Ovary (tissue), 3 donors: ENCODE measurements around the gene PALLD.

Experiments
- CTCF ChIP-seq, 3 donors: fragments of 450-650 bp in 2 of 3; fragments of 200-600 bp in 1 of 3; IDR thresholded peaks; one replicate each; pipeline versions ENCODE4 v1.5.1 to v1.8.0; 2016 to 2022; ENCODE audit warnings: antibody characterized with exemption in 3 of 3, mild to moderate bottlenecking in 1 of 3
- EP300 ChIP-seq: sonication (generic); formaldehyde crosslinking; IDR thresholded peaks from one replicate; pipeline ENCODE4 v1.6.1; 2017; ENCODE audit warnings: antibody characterized with exemption
- POLR2A ChIP-seq: fragments of 450-650 bp; IDR thresholded peaks from one replicate; pipeline ENCODE4 v1.6.1; 2017; ENCODE audit warnings: antibody characterized with exemption, mild to moderate bottlenecking, moderate library complexity
- donor health status: DM: no; HTN: no; CAD: no.

DNA sequence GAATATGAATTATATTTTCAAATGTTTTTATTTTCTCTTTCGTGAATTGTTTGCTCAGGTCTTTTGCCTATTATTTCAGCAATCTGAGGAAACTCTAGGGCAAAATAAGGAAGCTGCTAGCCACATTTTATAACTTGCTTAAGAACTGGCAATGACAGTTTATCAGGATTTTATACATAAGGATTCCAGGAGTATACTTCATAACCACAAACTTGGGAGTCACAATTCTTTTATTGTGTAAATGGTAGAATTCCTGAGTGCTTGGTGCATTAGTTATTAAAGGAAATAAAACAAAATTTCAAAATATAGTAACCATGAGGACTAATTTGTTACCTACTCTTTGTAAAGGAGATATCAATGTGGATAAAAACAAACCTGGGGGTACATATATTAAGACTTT, 54.4 kb downstream of the PALLD start:
- TF ChIP-seq EP300 (no peak), CTCF (IDR thresholded peaks at IDR 0.05) (no peak), POLR2A (no peak)
